GM12801 (cell line): ENCODE data around the gene NACC2.

Source experiments
- CTCF ChIP-seq: IDR thresholded peaks from one replicate; pipeline ENCODE4 v1.5.1; 2011; ENCODE audit warnings: control low read depth; ENCODE audit not compliant: insufficient read length; ENCODE audit errors: extremely low read depth

Gene NACC2

GRCh38 chr9:136020671-136021070, 74.4 kb downstream of the NACC2 start:
- no peak for TF ChIP-seq CTCF

GRCh38 chr9:136020206-136020605, 74.9 kb downstream of the NACC2 start:
- no peak for TF ChIP-seq CTCF

GRCh38 chr9:136019681-136020060, 75.4 kb downstream of the NACC2 start:
- TF ChIP-seq CTCF: no peak

GRCh38 chr9:136019041-136019680, 75.9 kb downstream of the NACC2 start:
- no peak for TF ChIP-seq CTCF

GRCh38 chr9:136018257-136019031, 76.6 kb downstream of the NACC2 start:
- no peak for TF ChIP-seq CTCF

GRCh38 chr9:136017289-136018190, 77.5 kb downstream of the NACC2 start:
- TF ChIP-seq CTCF: no peak

- no peak for TF ChIP-seq CTCF
Observed at GRCh38 chr9:136016572-136017288, 78.4 kb downstream of the NACC2 start.
